Measurements from ENCODE around the gene NBPF3. TPM values are rescaled to one million over a fixed set of nuclear protein-coding genes. Genes with fewer than 3 reads are reported as not detected.

Gene NBPF3, protein sequence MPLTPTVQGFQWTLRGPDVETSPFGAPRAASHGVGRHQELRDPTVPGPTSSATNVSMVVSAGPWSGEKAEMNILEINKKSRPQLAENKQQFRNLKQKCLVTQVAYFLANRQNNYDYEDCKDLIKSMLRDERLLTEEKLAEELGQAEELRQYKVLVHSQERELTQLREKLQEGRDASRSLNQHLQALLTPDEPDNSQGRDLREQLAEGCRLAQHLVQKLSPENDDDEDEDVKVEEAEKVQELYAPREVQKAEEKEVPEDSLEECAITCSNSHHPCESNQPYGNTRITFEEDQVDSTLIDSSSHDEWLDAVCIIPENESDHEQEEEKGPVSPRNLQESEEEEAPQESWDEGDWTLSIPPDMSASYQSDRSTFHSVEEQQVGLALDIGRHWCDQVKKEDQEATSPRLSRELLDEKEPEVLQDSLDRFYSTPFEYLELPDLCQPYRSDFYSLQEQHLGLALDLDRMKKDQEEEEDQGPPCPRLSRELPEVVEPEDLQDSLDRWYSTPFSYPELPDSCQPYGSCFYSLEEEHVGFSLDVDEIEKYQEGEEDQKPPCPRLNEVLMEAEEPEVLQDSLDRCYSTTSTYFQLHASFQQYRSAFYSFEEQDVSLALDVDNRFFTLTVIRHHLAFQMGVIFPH
- polyA plus RNA-seq (2011; rRNA removed) (8.5 and 10.8 TPM in 2 replicates), polyA plus RNA-seq (2017; fragmentation: RNase III; extraction: RNeasy Plus Mini Kit Qiagen cat#74134 plus additional on column Dnase treatment) (6.4 to 7.4 TPM (median 6.6 TPM) in 3 replicates), polyA minus RNA-seq (2011; rRNA and poly(A)+ RNA removed) (11.2 and 11.4 TPM in 2 replicates)
- 2.5 and 2.7 TPM in 2 replicates for polyA plus RNA-seq (2012; cell fraction: cytosol; rRNA removed)
- 2.8 and 4.2 TPM in 2 replicates for polyA plus RNA-seq (2012; cell fraction: nucleus; rRNA removed)

DNA sequence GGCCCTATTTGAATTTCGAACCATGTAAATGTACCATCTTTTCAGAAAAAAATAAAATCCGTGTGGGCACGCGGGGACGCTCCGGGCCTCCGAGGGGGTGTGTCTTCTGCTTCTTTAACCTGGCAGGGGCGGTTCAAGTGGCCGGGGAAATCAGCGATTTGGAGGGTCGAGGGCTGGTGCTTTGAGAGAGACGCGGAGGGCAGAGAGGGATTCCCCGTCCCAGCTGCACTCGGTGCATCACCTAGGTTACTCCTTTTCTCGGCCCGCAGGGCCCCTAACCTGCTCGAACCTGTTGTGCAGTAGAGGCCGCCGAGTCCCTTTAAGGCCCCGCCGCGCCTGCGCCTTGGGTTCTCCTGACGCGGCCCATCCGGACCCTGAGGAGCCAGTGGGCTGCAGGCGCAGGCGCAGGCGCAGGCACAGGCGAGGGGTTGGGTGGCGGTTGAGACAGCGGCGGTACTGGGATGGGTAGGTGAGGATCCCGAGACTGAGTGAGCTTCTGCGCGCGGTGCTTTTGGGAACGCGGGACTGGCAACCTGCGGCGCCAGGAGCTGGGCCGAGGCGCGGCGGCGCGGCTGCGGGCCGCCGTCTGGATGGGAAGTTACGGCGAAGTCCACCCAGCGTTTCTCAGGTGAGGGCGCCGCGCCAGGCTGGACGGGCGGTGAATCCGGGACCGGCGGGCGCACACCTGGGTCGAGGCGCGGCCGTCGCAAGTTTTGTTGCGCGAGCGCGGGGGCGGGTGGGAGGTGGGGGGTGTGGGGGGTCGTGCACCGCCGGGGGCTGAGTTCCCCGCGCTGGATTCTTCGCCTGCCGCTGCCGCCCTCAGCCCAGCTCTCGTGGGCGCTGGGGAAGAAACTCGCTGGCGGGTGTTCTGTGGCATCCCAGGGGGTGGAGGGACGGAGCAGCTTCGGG is at the start of gene NBPF3:
NBPF3 (plus strand) TSS at position 417 of the 909 bp plus-strand sequence. CDS start 4,950 bp downstream, outside the sequence.
- peaks cover 11% of the 10 kb centered on the region; the same call in 2 of the 3 replicates for H3K4me1 ChIP-seq
- ChIA-PET CTCF (interaction anchor here (1.3 kb wide), 1 partner anchor 13 kb away, joined by 5 read pairs; no protein-coding TSS in a partner anchor), POLR2A (no interaction called here)
- 2% methylated on average over 28 of the region's 87 CpGs for WGBS (ENCODE audit: missing lambda C conversion rate)
- peak within 1 kb of the TSS; percentile 83 to 89 for H3K27ac ChIP-seq
- H3K9me3 ChIP-seq, result no peaks in the 10 kb centered on the region
- FAIRE-seq (no peak), ATAC-seq (peak; percentile 99 to 100), DNase-seq (ENCODE audit: low read depth in 1 of 2, low spot score in 1 of 2) (peak; percentile 80 to 89)
- H3K4me3 ChIP-seq, result peak within 1 kb of the TSS; percentile 84
- 0 out of 2 replicates have a peak, but pooled peaks have one; percentile 13 for TF ChIP-seq E2F6 (IDR thresholded peaks at IDR 0.05; ENCODE audit: borderline replicate concordance, low read depth)
- TF ChIP-seq JUN (IDR thresholded peaks at IDR 0.05), result 0 out of 5 replicates have a peak, but pooled peaks of 1 of the 2 experiments have one; percentile 42
- TF ChIP-seq HEYL (CRISPR knock-in tag; IDR thresholded peaks at IDR 0.05), result no peak
- peak; percentile 70 for TF ChIP-seq POLR2A (IDR thresholded peaks at IDR 0.05; ENCODE audit: low read length)
- TF ChIP-seq MYC (IDR thresholded peaks at IDR 0.05; ENCODE audit: borderline replicate concordance, low read length), result no peak
- peak within 1 kb of the TSS; percentile 98 for H3K4me2 ChIP-seq

- ChIA-PET CTCF (interaction anchor here (0.6 to 0.7 kb wide), 2 partner anchors 12 to 192 kb away, joined by 3 to 5 read pairs; no protein-coding TSS in a partner anchor), POLR2A (no interaction called here)
- Histone ChIP-seq H3K27ac (no peak overlapping the region), H3K4me2 (no peak overlapping the region), H3K9me3 (no peaks in the 10 kb centered on the region), H3K4me1 (no peaks in the 10 kb centered on the region), H3K4me3 (no peak overlapping the region)
- DNase-seq (ENCODE audit: low read depth in 1 of 2, low spot score in 1 of 2) (no peak), ATAC-seq (no peak), FAIRE-seq (no peak)
- 94% methylated on average over 4 of the region's 4 CpGs for WGBS (ENCODE audit: missing lambda C conversion rate)
- TF ChIP-seq PHF8 (IDR thresholded peaks at IDR 0.05; ENCODE audit: borderline replicate concordance, low read depth) (no peak), ZFP36 (IDR thresholded peaks at IDR 0.05; ENCODE audit: borderline replicate concordance, partially characterized antibody) (no peak)
Observed at GRCh38 chr1:21391497-21391896, 48.4 kb upstream of the NBPF3 start.

DNA sequence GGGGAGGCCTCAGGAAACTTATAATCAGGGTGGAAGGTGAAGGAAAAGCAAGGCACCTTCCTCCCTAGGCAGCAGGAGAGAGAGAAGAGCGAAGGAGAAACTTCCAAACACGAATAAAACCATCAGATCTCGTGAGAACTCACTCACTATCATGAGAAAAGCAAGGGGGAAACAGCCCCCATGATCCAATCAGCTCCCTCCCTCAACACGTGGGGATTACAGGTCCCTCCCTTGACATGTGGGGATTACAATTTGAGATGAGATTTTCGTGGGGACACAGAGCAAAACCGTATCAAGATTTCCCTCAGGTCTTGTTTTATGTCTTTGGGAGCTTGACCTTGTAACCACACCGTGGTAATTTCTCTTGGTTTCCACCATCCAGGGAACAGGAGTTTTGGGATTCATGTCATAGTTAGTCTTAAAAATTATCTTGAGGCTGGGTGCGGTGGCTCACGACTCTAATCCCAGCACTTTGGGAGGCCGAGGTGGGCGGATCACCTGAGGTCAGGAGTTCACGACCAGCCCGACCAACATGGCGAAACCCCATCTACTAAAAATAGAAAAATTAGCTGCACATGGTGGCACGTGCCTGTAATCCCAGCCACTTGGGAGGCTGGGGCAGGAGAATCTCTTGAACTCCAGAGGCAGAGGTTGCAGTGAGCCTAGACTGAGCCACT is 47.2 kb upstream of the NBPF3 start:
- no peaks in the 10 kb centered on the region for H3K9me3 ChIP-seq
- ChIA-PET POLR2A (no interaction called here), CTCF (interaction anchor here (0.9 to 1.4 kb wide), 2 partner anchors 22 to 24 kb away, joined by 3 to 5 read pairs; no protein-coding TSS in a partner anchor)
- FAIRE-seq, result no peak
- no peaks in the 10 kb centered on the region for H3K4me1 ChIP-seq
- no peak for DNase-seq (ENCODE audit: low read depth in 1 of 2, low spot score in 1 of 2)
- no peak overlapping the region for H3K27ac ChIP-seq
- no peak overlapping the region for H3K4me2 ChIP-seq
- WGBS (ENCODE audit: missing lambda C conversion rate), result 69% methylated on average over 15 of the region's 15 CpGs
- ATAC-seq, result no peak
- TF ChIP-seq FOXS1 (CRISPR knock-in tag; IDR thresholded peaks at IDR 0.05) (no peak), HOXB5 (CRISPR knock-in tag; IDR thresholded peaks at IDR 0.05) (no peak), RARB (CRISPR knock-in tag; IDR thresholded peaks at IDR 0.05) (no peak), HOXB13 (CRISPR knock-in tag; IDR thresholded peaks at IDR 0.05; ENCODE audit: low read depth) (no peak), NPAS2 (CRISPR knock-in tag; IDR thresholded peaks at IDR 0.05; ENCODE audit: borderline replicate concordance) (no peak), CBX8 (IDR thresholded peaks at IDR 0.05) (no peak), MAZ (IDR thresholded peaks at IDR 0.05; ENCODE audit: borderline replicate concordance, low read depth, low read length) (no peak), CHD4 (IDR thresholded peaks at IDR 0.05; ENCODE audit: borderline replicate concordance) (no peak), HMGXB4 (CRISPR knock-in tag; IDR thresholded peaks at IDR 0.05; ENCODE audit: borderline replicate concordance) (no peak), PHF8 (IDR thresholded peaks at IDR 0.05; ENCODE audit: borderline replicate concordance, low read depth) (no peak), ESRRA (IDR thresholded peaks at IDR 0.05; ENCODE audit: borderline replicate concordance, low read length) (no peak), HES2 (IDR thresholded peaks at IDR 0.05) (no peak), BCL3 (IDR thresholded peaks at IDR 0.05) (no peak)
- TF ChIP-seq, protein P1, sequence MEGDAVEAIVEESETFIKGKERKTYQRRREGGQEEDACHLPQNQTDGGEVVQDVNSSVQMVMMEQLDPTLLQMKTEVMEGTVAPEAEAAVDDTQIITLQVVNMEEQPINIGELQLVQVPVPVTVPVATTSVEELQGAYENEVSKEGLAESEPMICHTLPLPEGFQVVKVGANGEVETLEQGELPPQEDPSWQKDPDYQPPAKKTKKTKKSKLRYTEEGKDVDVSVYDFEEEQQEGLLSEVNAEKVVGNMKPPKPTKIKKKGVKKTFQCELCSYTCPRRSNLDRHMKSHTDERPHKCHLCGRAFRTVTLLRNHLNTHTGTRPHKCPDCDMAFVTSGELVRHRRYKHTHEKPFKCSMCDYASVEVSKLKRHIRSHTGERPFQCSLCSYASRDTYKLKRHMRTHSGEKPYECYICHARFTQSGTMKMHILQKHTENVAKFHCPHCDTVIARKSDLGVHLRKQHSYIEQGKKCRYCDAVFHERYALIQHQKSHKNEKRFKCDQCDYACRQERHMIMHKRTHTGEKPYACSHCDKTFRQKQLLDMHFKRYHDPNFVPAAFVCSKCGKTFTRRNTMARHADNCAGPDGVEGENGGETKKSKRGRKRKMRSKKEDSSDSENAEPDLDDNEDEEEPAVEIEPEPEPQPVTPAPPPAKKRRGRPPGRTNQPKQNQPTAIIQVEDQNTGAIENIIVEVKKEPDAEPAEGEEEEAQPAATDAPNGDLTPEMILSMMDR (IDR thresholded peaks at IDR 0.05), result no peak
- no peak overlapping the region for H3K4me3 ChIP-seq

Data from A549 (cell line).